ENCODE data around the gene ASAH2.
"Not testable (repeated sequence)": the region's sequence is repeated elsewhere in the genome, so short reads cannot be mapped to it uniquely, and the experiment has no call there.

ASAH2 gene

GRCh38 chr10:50271564-50272250 is 20.4 kb upstream of the ASAH2 start:
- Histone ChIP-seq H3K27me3 (ENCODE audit: insufficient read depth, low read depth, severe bottlenecking) (peaks cover 3% of the 10 kb centered on the region), H3K27ac (no peak overlapping the region), H3K9me3 (ENCODE audit: severe bottlenecking) (no peaks in the 10 kb centered on the region), H3K4me3 (ENCODE audit: low read depth, low read length) (no peak overlapping the region), H3K36me3 (no peaks in the 10 kb centered on the region)
- no peak for DNase-seq
- TF ChIP-seq CTCF (IDR thresholded peaks at IDR 0.05; ENCODE audit: low read depth, low read length) = no peak

GRCh38 chr10:50267877-50268276 is 16.6 kb upstream of the ASAH2 start:
- not testable (repeated sequence) for DNase-seq; H3K4me3 ChIP-seq (ENCODE audit: low read depth, low read length); H3K36me3 ChIP-seq; H3K27me3 ChIP-seq (ENCODE audit: insufficient read depth, low read depth, severe bottlenecking); H3K27ac ChIP-seq; H3K9me3 ChIP-seq (ENCODE audit: severe bottlenecking)

GRCh38 chr10:50262625-50263024 is 11.3 kb upstream of the ASAH2 start:
- not testable (repeated sequence) for H3K9me3 ChIP-seq (ENCODE audit: severe bottlenecking); H3K27me3 ChIP-seq (ENCODE audit: insufficient read depth, low read depth, severe bottlenecking); H3K36me3 ChIP-seq; DNase-seq; H3K27ac ChIP-seq; H3K4me3 ChIP-seq (ENCODE audit: low read depth, low read length)

GRCh38 chr10:50260791-50261281 is 9.5 kb upstream of the ASAH2 start:
- no peak for TF ChIP-seq CTCF (IDR thresholded peaks at IDR 0.05; ENCODE audit: low read depth, low read length)
- Histone ChIP-seq H3K9me3 (ENCODE audit: severe bottlenecking) (no peaks in the 10 kb centered on the region), H3K27me3 (ENCODE audit: insufficient read depth, low read depth, severe bottlenecking) (no peaks in the 10 kb centered on the region), H3K4me3 (ENCODE audit: low read depth, low read length) (no peak overlapping the region), H3K27ac (no peak overlapping the region), H3K36me3 (no peaks in the 10 kb centered on the region)
- DNase-seq = no peak

GRCh38 chr10:50254479-50254878 is 3.2 kb upstream of the ASAH2 start:
- H3K27me3 ChIP-seq (ENCODE audit: insufficient read depth, low read depth, severe bottlenecking) = no peaks in the 10 kb centered on the region
- H3K9me3 ChIP-seq (ENCODE audit: severe bottlenecking) = no peaks in the 10 kb centered on the region
- H3K27ac ChIP-seq = no peak overlapping the region
- no peak for DNase-seq
- TF ChIP-seq CTCF (IDR thresholded peaks at IDR 0.05; ENCODE audit: low read depth, low read length) = no peak
- no peaks in the 10 kb centered on the region for H3K36me3 ChIP-seq
- no peak overlapping the region for H3K4me3 ChIP-seq (ENCODE audit: low read depth, low read length)

GRCh38 chr10:50250096-50250854 is 1.0 kb downstream of the ASAH2 start:
- H3K27me3 ChIP-seq (ENCODE audit: insufficient read depth, low read depth, severe bottlenecking) = no peaks in the 10 kb centered on the region
- TF ChIP-seq CTCF (IDR thresholded peaks at IDR 0.05; ENCODE audit: low read depth, low read length) = no peak
- DNase-seq = no peak

More at GRCh38 chr10:50250096-50250854, 1.0 kb downstream of the ASAH2 start:
- Histone ChIP-seq H3K27ac (no peak overlapping the region), H3K9me3 (ENCODE audit: severe bottlenecking) (no peaks in the 10 kb centered on the region), H3K36me3 (no peaks in the 10 kb centered on the region), H3K4me3 (ENCODE audit: low read depth, low read length) (no peak overlapping the region)
